Lower lobe of right lung (tissue), 2 donors: ENCODE measurements around the gene KRT5. TPM values are rescaled to one million over a fixed set of nuclear protein-coding genes. Genes with fewer than 3 reads are reported as not detected.
"Not testable (repeated sequence)": the region's sequence is repeated elsewhere in the genome, so short reads cannot be mapped to it uniquely, and the experiment has no call there.

Experiments
- ATAC-seq, 2 donors: fragments of 200-7000 bp; cut with Tn5 transposase; one replicate each; pipeline ENCODE4 v1.9.1; 2020 to 2022; ENCODE audit warnings: mild to moderate bottlenecking in 2 of 2, moderate library complexity in 2 of 2
- DNase-seq: peaks from one replicate; pipeline ENCODE4 v3.0.0-alpha.2; 2020
- H3K27ac ChIP-seq: fragments of 200-600 bp; one replicate; pipeline ENCODE4 v1.8.0; 2022
- H3K27me3 ChIP-seq: fragments of 200-600 bp; one replicate; pipeline ENCODE4 v1.8.0; 2022; ENCODE audit warnings: low read depth
- H3K36me3 ChIP-seq: fragments of 200-600 bp; one replicate; pipeline ENCODE4 v1.8.0; 2022; ENCODE audit warnings: mild to moderate bottlenecking
- H3K4me1 ChIP-seq: fragments of 200-600 bp; one replicate; pipeline ENCODE4 v1.8.0; 2022
- H3K4me3 ChIP-seq: fragments of 200-600 bp; one replicate; pipeline ENCODE4 v1.8.0; 2022; ENCODE audit warnings: mild to moderate bottlenecking
- H3K9me3 ChIP-seq: fragments of 200-600 bp; one replicate; pipeline ENCODE4 v1.8.0; 2022
- CTCF ChIP-seq: fragments of 200-600 bp; IDR thresholded peaks from one replicate; pipeline ENCODE4 v1.8.0; 2022; ENCODE audit warnings: antibody characterized with exemption, mild to moderate bottlenecking
- intact Hi-C: fragments of 100-400 bp; cut with DNase I; formaldehyde crosslinking; loops from one replicate; pipeline ENCODE4 v1.11.0; 2022
- total RNA-seq: library from RNA; stranded (reverse); fragmentation: NEBNext Ultra II Directional; extraction: Animal tissue kit (Norgen Biotek cat#: 25700); gene quantifications from one replicate; pipeline ENCODE4 v1.2.1, GENCODE V29; 2021
- donor health status: DM: no; HTN: yes; CAD: no; lungs with severe emphysema.

Gene KRT5
- total RNA-seq, 1 donor from 2014 or later, result 0.65 TPM

GRCh38 chr12:52502877-52503276, 17.3 kb downstream of the KRT5 start:
- ATAC-seq (no peak), DNase-seq (no peak)
- no peak for TF ChIP-seq CTCF
- H3K4me1 ChIP-seq, result peaks cover 6% of the 10 kb centered on the region
- H3K9me3 ChIP-seq, result no peaks in the 10 kb centered on the region
- intact Hi-C loops, result no loop called here
- no peaks in the 10 kb centered on the region for H3K36me3 ChIP-seq
- no peaks in the 10 kb centered on the region for H3K27me3 ChIP-seq
- no peak overlapping the region for H3K4me3 ChIP-seq
- no peak overlapping the region for H3K27ac ChIP-seq

GRCh38 chr12:52501490-52501889, 18.7 kb downstream of the KRT5 start:
- intact Hi-C loops, result no loop called here
- no peak for TF ChIP-seq CTCF
- ATAC-seq, result no peak

GRCh38 chr12:52500574-52500973, 19.6 kb downstream of the KRT5 start:
- H3K27ac ChIP-seq, H3K9me3 ChIP-seq, H3K4me1 ChIP-seq, ATAC-seq, DNase-seq, intact Hi-C loops, H3K4me3 ChIP-seq, H3K36me3 ChIP-seq, H3K27me3 ChIP-seq: not testable (repeated sequence)

More at GRCh38 chr12:52501490-52501889, 18.7 kb downstream of the KRT5 start:
- Histone ChIP-seq H3K27me3 (no peaks in the 10 kb centered on the region), H3K4me3 (no peak overlapping the region), H3K4me1 (no peaks in the 10 kb centered on the region), H3K27ac (no peak overlapping the region), H3K9me3 (no peaks in the 10 kb centered on the region), H3K36me3 (no peaks in the 10 kb centered on the region)
- no peak for DNase-seq

GRCh38 chr12:52499806-52500560, 20.2 kb downstream of the KRT5 start:
- DNase-seq (no peak), ATAC-seq (no peak)
- TF ChIP-seq CTCF, result no peak
- H3K4me3 ChIP-seq, result no peak overlapping the region
- no peak overlapping the region for H3K27ac ChIP-seq
- H3K27me3 ChIP-seq, result no peaks in the 10 kb centered on the region
- intact Hi-C loops, result no loop called here
- no peaks in the 10 kb centered on the region for H3K36me3 ChIP-seq
- H3K4me1 ChIP-seq, result peaks cover 11% of the 10 kb centered on the region
- H3K9me3 ChIP-seq, result no peaks in the 10 kb centered on the region

GRCh38 chr12:52498946-52499345, 21.2 kb downstream of the KRT5 start:
- DNase-seq (no peak), ATAC-seq (no peak)
- no peak for TF ChIP-seq CTCF
- Histone ChIP-seq H3K4me3 (no peak overlapping the region), H3K4me1 (peaks cover 17% of the 10 kb centered on the region), H3K27ac (no peak overlapping the region), H3K36me3 (no peaks in the 10 kb centered on the region), H3K9me3 (no peaks in the 10 kb centered on the region), H3K27me3 (no peaks in the 10 kb centered on the region)
- intact Hi-C loops, result no loop called here

GRCh38 chr12:52497975-52498374, 22.2 kb downstream of the KRT5 start:
- TF ChIP-seq CTCF, result no peak

More at GRCh38 chr12:52497975-52498374, 22.2 kb downstream of the KRT5 start:
- DNase-seq (no peak), ATAC-seq (no peak)
- Histone ChIP-seq H3K36me3 (no peaks in the 10 kb centered on the region), H3K4me3 (no peak overlapping the region), H3K27me3 (no peaks in the 10 kb centered on the region), H3K4me1 (peaks cover 17% of the 10 kb centered on the region), H3K9me3 (no peaks in the 10 kb centered on the region), H3K27ac (no peak overlapping the region)
- intact Hi-C loops, result no loop called here
